Activated CD8-positive, alpha-beta memory T cell treated with anti-CD3 and anti-CD28 coated beads, Interleukin-2, amount 50 U/mL, for 1 hour (primary cell): Measurements from ENCODE around the gene LGALS9C.
"Not testable (repeated sequence)": the region's sequence is repeated elsewhere in the genome, so short reads cannot be mapped to it uniquely, and the experiment has no call there.

ENCODE experiments used
- DNase-seq: peaks from one replicate; pipeline ENCODE4 v3.0.0-alpha.2; 2020; ENCODE audit errors: extremely low read depth

The LGALS9C gene

GRCh38 chr17:18530405-18530804 is 53.8 kb downstream of the LGALS9C start:
- DNase-seq: not testable (repeated sequence)

GRCh38 chr17:18542234-18542633 is 65.6 kb downstream of the LGALS9C start:
- not testable (repeated sequence) for DNase-seq

- DNase-seq: not testable (repeated sequence)
Observed at GRCh38 chr17:18542907-18543306, 66.3 kb downstream of the LGALS9C start.
